K562 (cell line): ENCODE measurements around the gene SCAMP3. TPM values are rescaled to one million over a fixed set of nuclear protein-coding genes. Genes with fewer than 3 reads are reported as not detected.

Experiments
- ELF1 ChIP-seq: fragments of 200-800 bp; sonication (Bioruptor generic); IDR thresholded peaks from 2 replicates; pipeline ENCODE4 v1.6.1; 2016; ENCODE audit warnings: missing genetic modification characterization, missing compliant biosample characterization
- ELF4 ChIP-seq: fragments of 450-650 bp; formaldehyde crosslinking; IDR thresholded peaks from 2 replicates; pipeline ENCODE4 v1.4.0; 2022; ENCODE audit warnings: missing genetic modification characterization
- FUS ChIP-seq: fragments of 200-400 bp; formaldehyde crosslinking; optimal IDR thresholded peaks from 2 replicates; pipeline ENCODE3; 2017; ENCODE audit warnings: low read depth, low read length
- GTF2E2 ChIP-seq: fragments of 200-800 bp; sonication (Bioruptor generic); IDR thresholded peaks from 2 replicates; pipeline ENCODE4 v1.6.1; 2016; ENCODE audit warnings: missing genetic modification characterization, missing compliant biosample characterization
- MBD2 ChIP-seq: sonication (generic); IDR thresholded peaks from 2 replicates; pipeline ENCODE4 v1.6.1; 2016; ENCODE audit warnings: low read depth, borderline replicate concordance
- MEF2A ChIP-seq: IDR thresholded peaks from 2 replicates; pipeline ENCODE4 v1.6.1; 2011; ENCODE audit warnings: low read depth, mild to moderate bottlenecking, low read length, moderate library complexity; ENCODE audit not compliant: control insufficient read depth
- MNT ChIP-seq, 2 experiments: fragments of 450-650 bp; conservative IDR thresholded peaks; 2 replicates each; pipeline ENCODE4 v1.6.1; 2017; ENCODE audit warnings: mild to moderate bottlenecking in 2 of 2, moderate library complexity in 2 of 2
- NFRKB ChIP-seq: fragments of 450-650 bp; IDR thresholded peaks from 2 replicates; pipeline ENCODE4 v1.6.1; 2016; ENCODE audit warnings: low read depth
- PCBP1 ChIP-seq: fragments of 200-400 bp; formaldehyde crosslinking; IDR thresholded peaks from 2 replicates; pipeline ENCODE4 v1.6.1; 2018; ENCODE audit warnings: mild to moderate bottlenecking, low read depth, low read length; ENCODE audit not compliant: poor library complexity, severe bottlenecking
- THRA ChIP-seq: fragments of 450-650 bp; IDR thresholded peaks from 2 replicates; pipeline ENCODE4 v1.6.1; 2017; ENCODE audit warnings: mild to moderate bottlenecking, moderate library complexity
- TRIM24 ChIP-seq, 2 experiments: fragments of 450-650 bp; IDR thresholded peaks; 2 replicates each; pipeline ENCODE4 v1.6.1; 2016
- ZBTB11 ChIP-seq, 3 experiments: fragments of 200-800 bp in 1 of 3; fragments of 250-450 bp in 1 of 3; fragments of 450-650 bp in 1 of 3; sonication (Bioruptor Pico) in 1 of 3; sonication (Bioruptor generic) in 1 of 3; formaldehyde crosslinking in 1 of 3; IDR thresholded peaks; 2 replicates each; pipeline versions ENCODE4 v1.6.1 to v1.8.0; 2016 to 2022; ENCODE audit warnings: mild to moderate bottlenecking in 2 of 3, missing genetic modification characterization in 2 of 3, missing compliant biosample characterization in 1 of 3, moderate library complexity in 1 of 3
- ZBTB49 ChIP-seq: sonication (generic); formaldehyde crosslinking; IDR thresholded peaks from 2 replicates; pipeline ENCODE4 v1.8.0; 2022; ENCODE audit warnings: missing genetic modification reagents, mild to moderate bottlenecking, borderline replicate concordance
- ZNF217 ChIP-seq: sonication (generic); formaldehyde crosslinking; IDR thresholded peaks from 2 replicates; pipeline ENCODE4 v1.8.0; 2022; ENCODE audit warnings: mild to moderate bottlenecking, missing genetic modification reagents
- ZNF518B ChIP-seq: fragments of 250-450 bp; sonication (Bioruptor Pico); IDR thresholded peaks from 2 replicates; pipeline ENCODE4 v1.5.0; 2021; ENCODE audit warnings: mild to moderate bottlenecking, moderate library complexity
- polyA plus RNA-seq, 8 experiments: library from polyadenylated mRNA; depleted of rRNA in 4 of 8; stranded (reverse) in 5 of 8; unstranded in 3 of 8; fragments of >200 nt; fragmentation: Nextera tagmentation in 2 of 8; fragmentation: Illumina TruSeq in 1 of 8; extraction: Ambion mirVana in 2 of 8; extraction: Trizol in 1 of 8; gene quantifications; 2 replicates each; pipeline versions ENCODE4 v1.2.1 to v1.2.3, GENCODE V29; 2011 to 2014; ENCODE audit warnings: inconsistent platforms in 1 of 8, missing spikeins in 1 of 8
- total RNA-seq, 7 experiments: library from RNA; depleted of rRNA in 6 of 7; stranded (reverse); fragments of >200 nt in 6 of 7; fragmentation: Illumina TruSeq in 2 of 7; extraction: Trizol in 2 of 7; gene quantifications; 2 replicates each; pipeline versions ENCODE4 v1.2.1 to v1.2.3, GENCODE V29; 2011 to 2021; ENCODE audit warnings: low replicate concordance in 1 of 7

Gene SCAMP3
- total and polyA plus RNA-seq, 9 of the 15 experiments (the other 6 are each of a cell fraction or from before 2014, with no cell fraction given): 14.2 to 131 (median 86.1) TPM

GRCh38 chr1:155307247-155307740 lies 45.1 kb upstream of the SCAMP3 start (continued):
- TF ChIP-seq ZBTB11 (CRISPR knock-in tag; IDR thresholded peaks at IDR 0.05) (peak in 1 of 3 experiments; percentile 66; a peak in 2 of 6 replicates), FUS (no peak), ZNF217 (CRISPR knock-in tag) (no peak), THRA (no peak), MBD2 (no peak), ELF1 (tag) (no peak), MEF2A (no peak), ZNF518B (no peak), ELF4 (CRISPR knock-in tag) (peak; percentile 85; the same call in 1 of the 2 replicates), TRIM24 (IDR thresholded peaks at IDR 0.05) (no peak), NFRKB (no peak), ZBTB49 (no peak), PCBP1 (no peak), MNT (conservative IDR thresholded peaks at IDR 0.05) (no peak; a peak in 1 of 4 replicates), GTF2E2 (no peak; the same call in 1 of the 2 replicates)
